Suprapubic skin (tissue), 3 donors: ENCODE results near the gene ZNF804A.

ENCODE experiments used
- CTCF ChIP-seq, 2 donors: fragments of 200-600 bp in 1 of 2; fragments of 450-650 bp in 1 of 2; sonication (generic) in 1 of 2; IDR thresholded peaks; one replicate each; pipeline ENCODE4 v1.5.1; 2016 to 2019; ENCODE audit warnings: antibody characterized with exemption in 2 of 2, mild to moderate bottlenecking in 1 of 2, moderate library complexity in 1 of 2
- EP300 ChIP-seq: sonication (generic); formaldehyde crosslinking; IDR thresholded peaks from one replicate; pipeline ENCODE4 v1.6.1; 2017; ENCODE audit warnings: antibody characterized with exemption

GRCh38 chr2:184904991-184905390, 306.7 kb downstream of the ZNF804A start:
- TF ChIP-seq CTCF (IDR thresholded peaks at IDR 0.05): no peak
- no peak for TF ChIP-seq EP300
